Posterior cingulate gyrus (tissue), 11 donors: Measurements from ENCODE around the gene NSG2.
A peak's percentile ranks its signal among the peaks of the same experiment; 100 is the strongest.
"Not testable (repeated sequence)": the region's sequence is repeated elsewhere in the genome, so short reads cannot be mapped to it uniquely, and the experiment has no call there.

Experiments
- DNase-seq, 10 donors: peaks; one replicate each; pipeline versions ENCODE4 v3.0.0 to v3.0.0-alpha.2; 2020 to 2021; ENCODE audit warnings: mixed read lengths in 3 of 10
- intact Hi-C: fragments of 100-400 bp; cut with DNase I; formaldehyde crosslinking; loops from one replicate; pipeline ENCODE4 v1.15.1; 2023

Gene NSG2

DNA sequence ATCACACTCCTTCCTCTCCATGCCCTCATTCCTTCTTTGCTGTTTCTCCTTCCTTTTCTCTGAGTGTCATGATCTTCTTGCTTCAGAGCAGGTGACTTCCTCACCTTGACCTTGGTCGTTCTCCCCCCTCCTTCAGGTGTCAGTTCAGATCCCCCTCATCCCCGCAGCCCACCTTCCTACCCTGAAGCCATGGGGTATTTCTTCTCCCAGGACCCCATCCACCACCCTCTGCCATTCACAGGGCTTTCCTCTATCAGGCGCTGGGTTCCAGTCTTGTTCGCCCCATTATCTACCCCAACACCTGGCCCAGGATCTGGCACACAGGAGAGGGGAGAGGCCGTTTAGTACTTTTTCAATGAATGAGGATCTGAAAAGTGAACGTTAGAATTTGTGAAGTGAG, 101.0 kb downstream of the NSG2 start:
- DNase-seq, result no peak
- intact Hi-C loops, result no loop called here

GRCh38 chr5:174147012-174147411, 101.5 kb downstream of the NSG2 start:
- intact Hi-C loops, result not testable (repeated sequence)

DNA sequence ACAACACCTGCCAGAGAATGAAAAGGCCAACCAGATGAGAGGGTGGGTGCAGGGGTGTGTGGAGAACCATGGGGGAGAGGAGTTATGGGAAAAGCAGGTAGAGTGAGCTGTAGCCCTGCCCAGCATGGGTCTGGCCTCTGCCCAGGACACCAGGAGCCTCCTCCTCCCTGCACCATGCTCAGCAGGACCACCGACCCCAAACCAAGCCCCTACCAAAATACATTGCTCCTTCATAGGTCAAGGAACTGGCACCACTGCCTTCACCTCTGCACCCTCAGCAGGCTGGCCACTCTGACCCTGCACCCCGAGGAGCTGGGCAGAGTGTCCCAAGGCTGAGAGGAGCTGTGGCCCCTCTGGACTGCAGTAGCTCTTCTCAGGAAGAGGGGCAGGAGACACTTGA, 102.0 kb downstream of the NSG2 start:
- intact Hi-C loops, result no loop called here
- DNase-seq, result no peak

More at GRCh38 chr5:174147012-174147411, 101.5 kb downstream of the NSG2 start:
- not testable (repeated sequence) for DNase-seq

DNA sequence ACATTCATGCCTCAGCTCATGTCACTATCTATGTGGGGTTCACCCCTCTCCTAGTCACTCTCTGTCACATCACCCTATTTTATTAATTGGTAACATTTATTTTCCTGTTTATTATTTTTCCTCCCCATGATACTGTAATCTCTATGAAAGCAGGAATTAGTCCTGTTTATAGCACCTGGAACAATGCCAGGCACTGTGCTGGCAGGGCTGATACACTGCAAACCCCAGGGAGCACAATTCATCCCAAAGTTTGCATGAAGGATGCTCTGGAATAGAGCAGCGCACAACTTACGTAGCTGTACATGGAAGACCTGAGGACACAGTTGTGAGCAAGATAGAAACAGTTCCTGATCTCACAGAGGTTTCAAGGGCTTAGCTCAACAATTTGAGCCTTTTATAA, 103.2 kb downstream of the NSG2 start:
- no peak for DNase-seq
- intact Hi-C loops, result no loop called here

GRCh38 chr5:174149426-174149825, 103.9 kb downstream of the NSG2 start:
- DNase-seq, result no peak

GRCh38 chr5:174149989-174150388, 104.5 kb downstream of the NSG2 start:
- intact Hi-C loops, result no loop called here
- no peak for DNase-seq

More at GRCh38 chr5:174149426-174149825, 103.9 kb downstream of the NSG2 start:
- intact Hi-C loops, result no loop called here

GRCh38 chr5:174151599-174152181, 106.2 kb downstream of the NSG2 start:
- intact Hi-C loops, result no loop called here
- no peak for DNase-seq

DNA sequence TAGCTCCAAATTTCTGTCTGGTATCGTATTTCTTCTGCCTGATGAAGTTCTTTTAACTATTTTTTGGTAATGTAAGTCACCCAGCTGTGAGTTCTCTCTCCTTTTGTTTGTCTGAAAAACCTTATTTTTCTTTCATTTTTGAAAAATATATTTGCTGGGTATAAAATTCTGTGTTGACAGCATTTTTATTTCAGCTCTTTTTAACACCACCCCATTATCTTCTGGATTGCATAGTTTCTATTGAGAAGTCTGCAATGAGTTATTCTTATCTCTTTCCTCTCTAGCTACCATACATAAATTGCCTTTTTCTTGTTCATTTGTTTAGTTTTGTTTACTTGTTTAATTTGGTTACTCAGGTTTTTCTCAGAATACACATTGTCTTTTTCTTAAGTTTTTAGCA, 109.1 kb downstream of the NSG2 start:
- no peak for DNase-seq
- intact Hi-C loops, result no loop called here

GRCh38 chr5:174155281-174155680, 109.8 kb downstream of the NSG2 start:
- DNase-seq, result no peak
- intact Hi-C loops, result no loop called here

DNA sequence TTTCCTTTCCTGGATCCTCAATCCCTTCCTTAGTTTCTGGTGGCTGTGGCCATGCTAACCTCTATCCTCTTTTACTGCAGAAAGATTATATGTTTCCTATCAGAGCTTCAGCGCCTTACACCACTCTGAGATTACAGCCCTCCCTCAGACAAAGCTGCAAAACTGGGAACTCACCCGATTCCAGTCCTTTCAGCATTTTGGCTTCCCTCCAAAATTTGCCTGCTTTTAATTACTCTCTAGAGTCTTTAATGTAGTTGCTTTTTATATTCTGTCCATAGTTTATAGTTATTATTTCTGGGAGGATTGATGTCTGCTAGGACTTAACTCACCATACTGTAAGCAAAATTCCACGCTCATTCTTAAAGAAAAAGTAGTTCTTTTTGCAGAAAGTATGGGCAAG, 110.2 kb downstream of the NSG2 start:
- no peak for DNase-seq
- intact Hi-C loops, result no loop called here

DNA sequence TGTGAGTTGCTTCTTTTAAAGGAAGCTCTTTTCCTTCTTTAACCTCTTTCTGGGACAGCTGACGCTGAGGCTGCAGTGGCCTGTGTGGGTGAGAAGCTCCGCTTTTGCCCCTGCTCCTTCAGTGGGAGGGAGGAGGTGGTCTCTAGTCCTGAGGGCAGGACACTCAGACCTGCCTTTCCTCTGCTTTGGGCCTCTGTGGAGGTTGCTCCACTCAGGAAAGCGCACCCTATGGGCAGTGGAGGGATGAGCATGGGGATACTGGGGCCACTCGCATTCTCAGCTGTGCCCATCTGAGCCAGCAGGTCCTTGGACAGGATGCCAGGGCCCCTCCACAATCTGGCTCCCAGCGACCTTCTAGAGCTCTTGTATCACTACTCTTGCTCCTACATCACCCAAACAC, 111.5 kb downstream of the NSG2 start:
- intact Hi-C loops, result no loop called here
- peak in 1 of 10 donors; percentile 57 for DNase-seq
